Measurements from ENCODE around the gene POU3F1.

POU3F1 gene

GRCh38 chr1:38030596-38031512 is 15.7 kb downstream of the POU3F1 start:
- DNase-seq (ENCODE audit: insufficient read length, low spot score) (no peak), FAIRE-seq (peak; percentile 74)
- TF ChIP-seq POU2F2 (IDR thresholded peaks at IDR 0.05; ENCODE audit: low read depth, low read length): no peak
- no peak for TF ChIP-seq TAF1 (IDR thresholded peaks at IDR 0.05; ENCODE audit: low read depth, low read length)
- TF ChIP-seq POLR2A (IDR thresholded peaks at IDR 0.05; ENCODE audit: low read depth, low read length): no peak
- TF ChIP-seq POLR2AphosphoS5 (IDR thresholded peaks at IDR 0.05; ENCODE audit: low read depth, low read length): no peak
- no peak for TF ChIP-seq PAX5 (IDR thresholded peaks at IDR 0.05; ENCODE audit: insufficient read depth, low read length, severe bottlenecking)
- TF ChIP-seq SPI1 (IDR thresholded peaks at IDR 0.05; ENCODE audit: low read depth, low read length): no peak

DNA sequence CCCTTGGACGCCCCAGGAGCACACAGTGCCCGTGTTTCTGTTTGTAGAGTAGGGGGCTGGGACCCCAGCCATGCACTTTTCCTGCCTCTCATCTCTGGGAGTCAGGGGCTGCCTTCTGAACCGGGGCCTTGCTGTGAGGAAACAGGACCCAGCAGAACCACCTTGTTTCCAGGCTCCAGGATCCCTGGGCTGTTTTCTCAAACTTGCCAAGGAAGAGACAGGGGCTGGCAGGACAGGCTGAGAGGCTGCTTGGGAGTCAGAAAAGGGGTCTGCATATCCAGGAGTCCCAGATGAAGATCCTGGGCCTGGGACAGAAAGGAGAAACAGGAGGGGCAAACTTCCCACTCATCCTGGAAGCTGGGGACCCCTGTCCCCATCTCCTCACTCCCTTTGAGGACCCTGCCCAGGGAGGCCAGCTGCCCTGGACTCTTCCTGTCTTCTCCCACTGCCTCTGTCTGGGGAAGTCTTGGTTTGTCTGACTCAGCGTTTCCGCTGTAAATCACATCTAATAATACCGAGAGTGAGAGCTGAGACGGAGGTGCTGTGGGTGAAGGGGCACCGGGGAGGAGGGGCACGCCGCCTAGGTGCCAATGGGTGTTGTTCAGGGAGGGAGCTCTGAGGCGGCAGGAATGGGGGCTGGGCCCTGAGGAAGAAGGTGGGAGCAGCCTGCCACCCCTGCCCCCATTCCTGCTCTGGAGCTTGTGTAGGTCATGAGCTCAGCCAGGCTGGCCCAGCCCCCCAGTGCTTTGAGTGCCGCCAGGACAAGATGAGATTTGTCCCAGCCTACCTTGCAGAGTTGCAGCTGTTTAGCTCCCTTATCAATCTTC is 16.7 kb downstream of the POU3F1 start:
- no peak for TF ChIP-seq POLR2A (IDR thresholded peaks at IDR 0.05; ENCODE audit: low read depth, low read length)
- peak; percentile 63 for TF ChIP-seq SPI1 (IDR thresholded peaks at IDR 0.05; ENCODE audit: low read depth, low read length)
- no peak for TF ChIP-seq POU2F2 (IDR thresholded peaks at IDR 0.05; ENCODE audit: low read depth, low read length)
- no peak for TF ChIP-seq PAX5 (IDR thresholded peaks at IDR 0.05; ENCODE audit: insufficient read depth, low read length, severe bottlenecking)
- FAIRE-seq (peak; percentile 98), DNase-seq (ENCODE audit: insufficient read length, low spot score) (no peak)

DNA sequence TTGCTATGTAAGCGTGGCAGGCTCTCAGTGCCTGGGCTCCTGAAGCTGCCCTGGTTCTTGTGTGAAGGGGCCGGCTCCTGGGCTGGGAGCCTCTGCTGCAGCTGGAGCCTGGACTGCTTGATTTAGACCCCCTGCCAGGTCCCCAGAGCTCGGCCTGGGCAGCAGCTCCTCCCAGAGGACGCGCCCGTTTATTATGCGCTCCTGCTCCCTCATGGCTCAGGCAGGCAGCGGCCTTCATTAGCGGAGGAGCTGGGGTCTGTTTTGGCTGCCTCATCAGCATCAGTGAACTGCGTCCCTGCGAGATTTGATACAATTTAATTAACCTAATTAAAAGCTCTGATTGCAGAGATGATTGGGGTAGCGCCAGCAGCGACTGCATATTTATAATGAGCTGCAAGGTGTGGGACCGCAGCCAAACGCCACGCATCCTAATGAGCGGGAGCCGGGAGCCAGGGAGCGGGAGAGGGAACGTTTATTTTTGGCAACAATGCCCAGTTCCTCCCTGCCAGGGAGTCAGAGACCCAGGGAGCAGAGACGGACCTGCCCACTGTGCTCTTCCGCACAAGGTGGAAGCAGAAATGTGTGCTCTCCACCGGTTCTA is 17.4 kb downstream of the POU3F1 start:
- DNase-seq (ENCODE audit: insufficient read length, low spot score) (no peak), FAIRE-seq (no peak)
- TF ChIP-seq PAX5 (IDR thresholded peaks at IDR 0.05; ENCODE audit: insufficient read depth, low read length, severe bottlenecking) (no peak), SPI1 (IDR thresholded peaks at IDR 0.05; ENCODE audit: low read depth, low read length) (no peak), POU2F2 (IDR thresholded peaks at IDR 0.05; ENCODE audit: low read depth, low read length) (no peak), TAF1 (IDR thresholded peaks at IDR 0.05; ENCODE audit: low read depth, low read length) (no peak), POLR2A (IDR thresholded peaks at IDR 0.05; ENCODE audit: low read depth, low read length) (no peak), POLR2AphosphoS5 (IDR thresholded peaks at IDR 0.05; ENCODE audit: low read depth, low read length) (no peak)

GRCh38 chr1:38028671-38029070 is 17.9 kb downstream of the POU3F1 start:
- DNase-seq (ENCODE audit: insufficient read length, low spot score) (no peak), FAIRE-seq (no peak)
- TF ChIP-seq SPI1 (IDR thresholded peaks at IDR 0.05; ENCODE audit: low read depth, low read length): no peak
- TF ChIP-seq POLR2AphosphoS5 (IDR thresholded peaks at IDR 0.05; ENCODE audit: low read depth, low read length): no peak
- no peak for TF ChIP-seq POU2F2 (IDR thresholded peaks at IDR 0.05; ENCODE audit: low read depth, low read length)
- TF ChIP-seq TAF1 (IDR thresholded peaks at IDR 0.05; ENCODE audit: low read depth, low read length): no peak
- TF ChIP-seq POLR2A (IDR thresholded peaks at IDR 0.05; ENCODE audit: low read depth, low read length): no peak
- no peak for TF ChIP-seq PAX5 (IDR thresholded peaks at IDR 0.05; ENCODE audit: insufficient read depth, low read length, severe bottlenecking)

- FAIRE-seq (peak; percentile 95), DNase-seq (ENCODE audit: insufficient read length, low spot score) (no peak)
- TF ChIP-seq POLR2AphosphoS5 (IDR thresholded peaks at IDR 0.05; ENCODE audit: low read depth, low read length) (no peak), SPI1 (IDR thresholded peaks at IDR 0.05; ENCODE audit: low read depth, low read length) (no peak), POU2F2 (IDR thresholded peaks at IDR 0.05; ENCODE audit: low read depth, low read length) (no peak), TAF1 (IDR thresholded peaks at IDR 0.05; ENCODE audit: low read depth, low read length) (no peak), PAX5 (IDR thresholded peaks at IDR 0.05; ENCODE audit: insufficient read depth, low read length, severe bottlenecking) (no peak), POLR2A (IDR thresholded peaks at IDR 0.05; ENCODE audit: low read depth, low read length) (no peak)
These were observed 18.4 kb downstream of the POU3F1 start for GRCh38 chr1:38028105-38028591.

DNA sequence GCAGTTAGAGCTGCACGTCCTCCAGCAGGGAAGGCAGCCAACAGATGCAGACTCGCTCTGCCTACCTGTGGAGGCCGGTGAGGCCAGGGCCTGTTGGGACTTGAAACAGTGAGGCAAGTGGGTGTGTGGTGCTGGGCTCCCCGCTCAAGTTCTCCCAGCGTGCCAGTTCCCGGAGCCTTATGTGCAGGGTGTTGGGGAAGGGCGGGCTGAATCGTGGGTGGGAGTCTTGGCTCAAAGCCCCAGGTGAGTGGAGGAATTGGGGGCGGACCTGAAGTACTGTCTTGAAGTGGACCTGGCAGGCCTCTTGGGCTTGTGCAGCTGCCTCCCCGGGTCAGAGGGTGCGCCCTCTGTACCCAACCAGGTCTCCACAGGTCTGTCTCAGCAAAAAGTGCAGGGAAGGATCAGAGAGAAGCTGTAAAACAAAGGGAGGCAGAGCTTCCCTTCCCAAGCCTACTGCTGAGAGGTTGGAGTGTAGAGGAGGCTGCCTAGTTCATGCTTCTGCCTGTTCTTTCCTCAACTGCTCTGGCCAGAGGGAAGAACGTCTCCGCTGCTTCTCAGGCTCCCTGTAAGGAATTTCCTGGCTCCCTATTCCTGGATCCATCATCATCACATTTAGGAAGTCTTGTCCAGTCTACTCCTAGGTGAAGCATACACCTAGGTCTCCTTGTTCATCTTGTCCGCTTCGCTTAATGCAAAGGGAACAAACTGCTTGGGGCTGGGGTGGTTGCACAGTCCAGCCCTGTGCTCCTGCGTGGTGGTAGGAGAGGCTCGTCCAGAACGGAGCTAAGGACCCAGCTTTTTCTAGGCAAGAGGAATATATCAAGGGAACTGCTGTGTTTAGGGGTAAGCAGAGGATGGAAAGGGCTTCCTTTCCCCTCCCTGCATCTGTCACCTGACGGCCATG is 19.1 kb downstream of the POU3F1 start:
- FAIRE-seq: peak; percentile 9
- no peak for DNase-seq (ENCODE audit: insufficient read length, low spot score)
- TF ChIP-seq SPI1 (IDR thresholded peaks at IDR 0.05; ENCODE audit: low read depth, low read length): no peak
- TF ChIP-seq POLR2AphosphoS5 (IDR thresholded peaks at IDR 0.05; ENCODE audit: low read depth, low read length): peak; percentile 49; the same call in 1 of the 2 replicates

- peak; percentile 64 for FAIRE-seq
- TF ChIP-seq POU2F2 (IDR thresholded peaks at IDR 0.05; ENCODE audit: low read depth, low read length) (no peak), PAX5 (IDR thresholded peaks at IDR 0.05; ENCODE audit: insufficient read depth, low read length, severe bottlenecking) (no peak), POLR2A (IDR thresholded peaks at IDR 0.05; ENCODE audit: low read depth, low read length) (no peak), POLR2AphosphoS5 (IDR thresholded peaks at IDR 0.05; ENCODE audit: low read depth, low read length) (no peak), SPI1 (IDR thresholded peaks at IDR 0.05; ENCODE audit: low read depth, low read length) (no peak), TAF1 (IDR thresholded peaks at IDR 0.05; ENCODE audit: low read depth, low read length) (no peak)
These were observed 19.9 kb downstream of the POU3F1 start for GRCh38 chr1:38026592-38027200.

GRCh38 chr1:38025664-38026063 is 20.9 kb downstream of the POU3F1 start:
- no peak for DNase-seq (ENCODE audit: insufficient read length, low spot score)
- no peak for FAIRE-seq
- TF ChIP-seq SPI1 (IDR thresholded peaks at IDR 0.05; ENCODE audit: low read depth, low read length) (no peak), POLR2AphosphoS5 (IDR thresholded peaks at IDR 0.05; ENCODE audit: low read depth, low read length) (0 out of 2 replicates have a peak, but pooled peaks have one; percentile 10)

More at GRCh38 chr1:38026592-38027200, 19.9 kb downstream of the POU3F1 start:
- DNase-seq (ENCODE audit: insufficient read length, low spot score): no peak
